SKM-1 treated with dmso at 0.1 percent for 144 hours (cell line): Measurements from ENCODE around the gene VN1R2.
A peak's percentile ranks its signal among the peaks of the same experiment; 100 is the strongest.
"Not testable (repeated sequence)": the region's sequence is repeated elsewhere in the genome, so short reads cannot be mapped to it uniquely, and the experiment has no call there.

Experiments
- DNase-seq: peaks from one replicate; lab custom pipeline; 2025; ENCODE audit not compliant: unreplicated experiment; lab: John Stamatoyannopoulos, UW

Gene VN1R2, protein sequence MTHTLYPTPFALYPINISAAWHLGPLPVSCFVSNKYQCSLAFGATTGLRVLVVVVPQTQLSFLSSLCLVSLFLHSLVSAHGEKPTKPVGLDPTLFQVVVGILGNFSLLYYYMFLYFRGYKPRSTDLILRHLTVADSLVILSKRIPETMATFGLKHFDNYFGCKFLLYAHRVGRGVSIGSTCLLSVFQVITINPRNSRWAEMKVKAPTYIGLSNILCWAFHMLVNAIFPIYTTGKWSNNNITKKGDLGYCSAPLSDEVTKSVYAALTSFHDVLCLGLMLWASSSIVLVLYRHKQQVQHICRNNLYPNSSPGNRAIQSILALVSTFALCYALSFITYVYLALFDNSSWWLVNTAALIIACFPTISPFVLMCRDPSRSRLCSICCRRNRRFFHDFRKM

GRCh38 chr19:53257715-53258342 is at the start of gene VN1R2:
VN1R2 (plus strand) TSS chr19:53258292; CDS start chr19:53258376, 84 bp downstream.
- DNase-seq: not testable (repeated sequence)

- DNase-seq: not testable (repeated sequence)
Observed at GRCh38 chr19:53211554-53211953, 46.5 kb upstream of the VN1R2 start.

DNA sequence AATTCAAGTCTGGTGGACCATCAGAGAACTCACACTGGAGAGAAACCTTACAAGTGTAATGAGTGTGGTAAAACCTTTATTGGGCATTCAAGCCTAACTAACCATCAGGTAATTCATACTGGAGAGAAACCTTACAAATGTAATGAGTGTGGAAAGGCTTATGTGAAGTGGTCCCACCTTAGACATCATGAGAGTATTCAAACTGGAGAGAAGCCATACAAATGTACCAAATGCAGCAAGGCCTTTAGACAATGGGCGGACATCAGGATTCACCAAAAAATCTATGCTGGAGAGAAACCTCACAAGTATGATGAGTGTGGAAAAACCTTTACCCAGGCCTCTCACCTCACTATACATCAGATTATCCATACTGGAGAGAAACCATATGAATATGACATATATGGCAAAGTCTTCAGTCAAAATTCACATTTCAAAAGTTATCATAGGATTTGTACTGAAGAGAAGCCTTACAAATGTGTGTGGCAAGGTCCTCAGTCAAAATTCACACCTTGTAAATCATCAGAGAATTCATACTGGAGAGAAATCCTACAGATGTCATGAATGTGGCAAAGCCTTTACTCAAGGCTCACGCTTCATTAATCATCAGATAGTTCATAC is 45.3 kb upstream of the VN1R2 start:
- no peak for DNase-seq

- DNase-seq: not testable (repeated sequence)
Observed at GRCh38 chr19:53222716-53223115, 35.4 kb upstream of the VN1R2 start.

DNA sequence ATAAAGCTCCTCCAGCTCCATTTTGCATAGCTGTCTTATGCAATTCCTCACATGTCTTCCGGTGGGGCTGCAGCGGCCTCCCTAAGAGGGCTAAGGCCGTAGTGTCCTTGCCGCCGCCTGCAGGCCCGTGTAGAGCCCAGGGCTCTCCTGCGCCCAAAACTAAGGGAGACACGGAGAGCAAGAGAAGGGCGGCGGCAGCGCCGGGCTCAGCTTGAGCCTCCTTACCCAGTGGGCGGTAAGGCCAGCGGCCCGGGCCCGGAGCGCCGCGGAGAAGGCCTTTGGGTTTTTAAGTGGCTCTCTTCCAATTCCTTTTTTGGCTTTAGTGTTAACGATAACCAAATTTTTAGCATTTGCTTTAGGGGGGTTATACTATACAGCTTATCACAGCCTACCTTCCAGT is 33.5 kb upstream of the VN1R2 start:
- DNase-seq: no peak

GRCh38 chr19:53237114-53237777 is 20.8 kb upstream of the VN1R2 start:
- no peak for DNase-seq

- DNase-seq: no peak
Observed at GRCh38 chr19:53246498-53246897, 11.6 kb upstream of the VN1R2 start.

GRCh38 chr19:53254411-53255341 is 3.4 kb upstream of the VN1R2 start, which contains the start of gene ZNF677:
ZNF677 (minus strand) TSS chr19:53254873; CDS start chr19:53251550, 3,323 bp downstream.
- peak; percentile 20 for DNase-seq

- not testable (repeated sequence) for DNase-seq
Observed at GRCh38 chr19:53267623-53268022, 9.5 kb downstream of the VN1R2 start, which contains the start of gene VN1R4. VN1R4 (minus strand) TSS chr19:53267723; CDS start chr19:53267665, 58 bp downstream.

DNA sequence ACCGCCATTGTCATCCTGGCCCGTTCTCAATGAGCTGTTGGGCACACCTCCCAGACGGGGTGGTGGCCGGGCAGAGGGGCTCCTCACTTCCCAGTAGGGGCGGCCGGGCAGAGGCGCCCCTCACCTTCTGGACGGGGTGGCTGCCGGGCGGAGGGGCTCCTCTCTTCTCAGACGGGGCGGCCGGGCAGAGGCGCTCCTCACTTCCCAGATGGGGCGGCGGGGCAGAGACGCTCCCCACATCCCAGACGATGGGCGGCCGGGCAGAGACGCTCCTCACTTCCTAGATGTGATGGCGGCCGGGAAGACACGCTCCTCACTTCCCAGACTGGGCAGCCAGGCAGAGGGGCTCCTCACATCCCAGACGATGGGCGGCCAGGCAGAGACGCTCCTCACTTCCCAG is 11.8 kb downstream of the VN1R2 start:
- DNase-seq: not testable (repeated sequence)

DNA sequence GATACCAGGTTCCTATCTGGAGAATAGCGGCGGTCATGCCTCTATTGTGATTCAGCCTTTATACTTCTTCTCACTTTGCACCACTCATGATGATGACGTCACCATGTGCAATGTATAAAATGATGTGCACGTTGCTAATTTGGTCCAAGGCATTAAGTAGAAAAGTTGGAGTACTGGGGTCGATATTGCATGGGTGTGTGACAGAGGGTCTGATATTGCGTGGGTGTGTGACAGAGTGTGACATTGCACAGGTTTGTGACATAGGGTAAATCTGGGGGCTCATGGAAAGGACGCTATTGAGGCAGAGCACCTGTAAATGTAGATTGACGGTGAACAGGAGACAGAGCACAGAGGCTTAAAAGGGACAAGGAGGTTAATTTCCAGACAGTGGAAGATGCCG is 14.0 kb downstream of the VN1R2 start:
- DNase-seq: no peak

- DNase-seq: no peak
Observed at GRCh38 chr19:53275480-53275879, 17.4 kb downstream of the VN1R2 start.

GRCh38 chr19:53281947-53282346 is 23.9 kb downstream of the VN1R2 start:
- not testable (repeated sequence) for DNase-seq

- DNase-seq: no peak
Observed at GRCh38 chr19:53285087-53285486, 27.0 kb downstream of the VN1R2 start.

DNA sequence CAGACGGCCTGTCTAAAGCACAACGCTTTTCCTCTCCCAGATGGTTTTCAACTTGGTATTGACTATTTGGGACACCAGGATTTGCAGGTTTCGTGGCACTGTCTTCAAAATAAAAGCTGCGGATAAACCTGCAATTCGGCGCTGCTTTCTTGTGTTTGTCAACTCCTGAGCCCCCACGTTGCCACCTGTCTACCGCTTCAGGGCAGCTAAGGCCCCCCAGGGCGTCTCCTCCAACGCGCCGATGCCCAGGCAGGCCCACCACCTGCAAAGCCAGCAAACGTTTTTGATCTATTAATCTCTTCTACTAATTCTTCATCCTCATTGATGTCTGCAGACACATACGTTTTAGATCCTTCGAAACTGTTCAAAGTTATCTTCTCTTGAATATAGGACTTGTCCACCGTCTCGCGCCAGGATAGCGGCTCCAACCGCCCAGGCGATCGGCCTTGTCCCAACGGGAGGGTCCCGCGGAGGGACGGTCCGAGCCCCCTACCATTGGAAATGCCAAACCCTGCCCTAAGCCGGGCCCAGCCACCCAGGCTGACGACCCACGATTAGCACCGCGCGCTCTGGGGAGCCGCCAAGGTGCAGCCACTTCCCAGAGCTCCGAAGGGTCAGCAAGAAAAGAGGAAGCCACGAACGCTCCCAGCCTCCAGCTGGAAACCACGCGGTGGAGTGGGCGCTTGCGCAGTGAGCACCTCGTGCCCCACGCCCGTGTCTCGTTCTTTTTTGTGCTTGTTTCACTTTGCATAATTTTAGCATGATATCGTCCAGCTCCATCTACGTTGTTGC is 32.9 kb downstream of the VN1R2 start:
- DNase-seq: no peak

- DNase-seq: no peak
Observed at GRCh38 chr19:53294786-53295441, 36.8 kb downstream of the VN1R2 start.

- DNase-seq: not testable (repeated sequence)
Observed at GRCh38 chr19:53301341-53301740, 43.2 kb downstream of the VN1R2 start.

GRCh38 chr19:53308339-53308811 is 50.3 kb downstream of the VN1R2 start:
- DNase-seq: no peak
